ENCODE data around the gene IRF2BP2.

The IRF2BP2 gene

DNA sequence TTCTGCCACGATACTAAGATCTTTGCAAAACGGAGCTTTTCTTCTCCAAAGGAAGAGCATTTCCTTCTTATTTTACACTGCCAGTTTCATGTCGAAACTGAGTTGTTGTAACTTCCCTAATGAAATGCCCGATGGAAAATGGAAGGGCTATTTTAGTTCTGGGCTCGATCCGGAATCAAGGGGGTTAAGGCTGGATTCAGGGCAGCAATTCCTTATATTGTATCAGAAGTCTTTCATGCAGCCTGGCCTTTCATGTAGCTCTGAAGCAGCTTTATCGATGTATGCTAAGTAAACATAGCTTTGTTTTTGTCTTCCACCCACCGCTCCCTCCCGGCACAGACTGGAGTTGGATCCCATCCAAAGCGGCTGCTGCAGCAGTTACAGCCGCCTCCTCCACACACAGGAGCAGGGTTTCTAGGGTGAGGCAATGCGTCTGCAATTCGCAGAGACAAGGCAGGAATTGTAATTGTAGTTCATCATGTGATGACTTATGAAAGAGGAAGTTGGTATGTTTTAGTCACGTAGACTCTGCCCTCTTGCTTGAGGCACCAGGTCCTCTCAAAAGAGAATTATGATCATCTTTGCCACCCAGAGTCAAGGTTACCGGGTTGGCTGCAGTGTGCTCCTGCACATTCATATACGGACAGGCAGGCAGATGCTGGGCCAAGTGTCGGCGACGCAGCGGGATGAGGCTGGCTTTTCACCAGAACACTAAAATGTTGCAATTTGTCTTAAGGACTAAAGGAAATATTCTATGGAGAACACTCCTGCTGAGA is 2.6 kb upstream of the IRF2BP2 start:
- peak; percentile 97 for DNase-seq

DNA sequence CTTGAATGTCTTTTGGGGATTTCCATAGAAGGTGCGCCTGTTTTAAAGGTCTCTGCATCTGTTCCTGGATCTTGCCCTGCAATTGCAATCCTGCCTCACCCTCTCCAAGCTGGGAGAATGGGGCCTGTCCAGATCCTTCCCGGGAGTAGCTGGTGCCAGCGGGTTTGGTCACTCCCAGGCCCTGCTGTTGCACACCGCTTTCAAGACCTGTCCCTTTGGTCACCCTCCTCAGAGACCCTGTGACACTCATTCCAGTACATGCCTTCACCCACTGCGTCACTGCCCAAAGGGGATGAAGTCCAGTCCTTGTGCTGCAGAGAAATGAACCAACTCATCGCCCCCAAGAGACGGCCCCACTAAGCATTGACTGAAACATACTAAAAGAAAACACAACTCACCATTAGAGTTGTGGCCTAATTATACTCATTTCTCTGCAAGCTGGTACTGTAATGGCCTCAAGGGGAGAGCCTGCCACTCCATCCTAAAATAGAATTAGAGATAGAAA is 1.9 kb upstream of the IRF2BP2 start:
- DNase-seq, result no peak

DNA sequence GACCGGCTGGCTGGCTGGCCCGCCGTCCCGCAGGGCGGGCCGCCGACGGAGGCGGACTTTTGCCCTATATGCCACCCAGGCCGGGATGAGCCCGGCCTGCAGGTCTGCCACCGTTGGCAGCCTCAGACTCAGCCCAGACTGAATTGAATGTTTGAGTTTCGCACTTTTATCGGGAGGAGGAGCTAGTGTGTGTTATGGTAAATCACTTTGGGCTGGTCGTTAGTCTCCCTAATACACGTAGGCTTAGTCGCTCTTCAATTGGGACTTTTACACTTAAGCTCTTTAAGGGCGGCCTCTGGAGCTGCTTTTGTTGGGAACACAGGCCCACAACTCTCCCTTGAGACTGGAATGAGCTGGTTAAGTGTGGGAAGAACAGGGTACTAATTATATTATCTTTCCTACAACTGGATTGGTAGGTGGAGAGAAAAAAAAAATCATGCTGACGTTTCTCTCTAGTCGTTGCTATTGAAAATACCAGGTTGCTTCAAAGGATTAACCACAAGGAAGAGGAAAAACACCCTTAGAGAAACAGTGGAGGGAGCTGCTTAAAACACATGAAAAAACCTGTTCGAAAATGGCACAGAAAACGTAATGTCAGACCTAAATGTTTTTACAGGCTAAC is 1.4 kb upstream of the IRF2BP2 start:
- peak; percentile 95 for DNase-seq

DNA sequence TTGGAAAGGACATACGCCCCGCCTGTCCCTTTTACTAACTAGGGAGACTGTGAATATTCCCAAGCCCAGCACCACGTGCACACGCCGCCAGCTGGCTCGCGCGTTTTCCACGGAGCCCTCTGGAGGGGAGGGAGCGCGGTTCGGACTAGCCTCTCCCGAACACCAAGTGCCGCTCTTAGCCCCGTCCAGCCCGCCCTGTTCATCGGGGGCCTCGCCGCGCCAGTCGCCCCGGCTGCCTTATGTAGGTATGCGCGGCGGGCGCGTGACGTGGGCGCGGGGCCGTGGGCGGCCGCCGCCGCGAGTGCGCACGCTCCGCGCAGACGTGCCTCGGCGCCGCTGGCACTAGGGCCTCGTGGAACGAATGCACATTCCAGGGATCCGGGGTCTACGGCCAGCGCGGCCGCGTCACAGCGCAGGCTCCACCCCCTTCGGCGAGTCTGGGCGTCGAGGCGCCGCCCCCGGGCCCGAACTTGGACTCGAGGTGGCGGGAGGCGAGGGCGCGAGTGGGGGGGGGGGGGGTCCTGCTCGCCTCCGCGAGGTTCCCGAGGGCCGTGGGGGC is 767 bp upstream of the IRF2BP2 start:
- peak; percentile 96 for DNase-seq

DNA sequence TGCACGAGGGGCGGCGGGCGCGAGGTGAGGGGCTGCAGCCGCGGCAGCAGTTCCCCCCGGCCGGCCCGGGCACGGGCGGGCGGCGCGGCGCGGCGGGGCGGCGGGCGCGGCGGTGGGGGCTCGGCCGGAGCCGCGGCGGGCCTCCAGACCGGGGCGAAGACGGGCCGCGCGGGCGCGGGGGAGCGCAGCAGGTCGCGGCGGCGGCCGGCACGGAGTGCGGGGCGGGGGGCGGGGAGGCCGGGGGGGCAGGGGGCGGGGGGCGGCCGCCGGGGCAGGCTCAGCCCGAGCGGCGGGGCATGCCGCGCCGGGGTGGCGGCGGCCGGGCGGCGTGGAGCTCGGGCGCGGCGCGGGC is 311 bp downstream of the IRF2BP2 start:
- DNase-seq, result no peak

DNA sequence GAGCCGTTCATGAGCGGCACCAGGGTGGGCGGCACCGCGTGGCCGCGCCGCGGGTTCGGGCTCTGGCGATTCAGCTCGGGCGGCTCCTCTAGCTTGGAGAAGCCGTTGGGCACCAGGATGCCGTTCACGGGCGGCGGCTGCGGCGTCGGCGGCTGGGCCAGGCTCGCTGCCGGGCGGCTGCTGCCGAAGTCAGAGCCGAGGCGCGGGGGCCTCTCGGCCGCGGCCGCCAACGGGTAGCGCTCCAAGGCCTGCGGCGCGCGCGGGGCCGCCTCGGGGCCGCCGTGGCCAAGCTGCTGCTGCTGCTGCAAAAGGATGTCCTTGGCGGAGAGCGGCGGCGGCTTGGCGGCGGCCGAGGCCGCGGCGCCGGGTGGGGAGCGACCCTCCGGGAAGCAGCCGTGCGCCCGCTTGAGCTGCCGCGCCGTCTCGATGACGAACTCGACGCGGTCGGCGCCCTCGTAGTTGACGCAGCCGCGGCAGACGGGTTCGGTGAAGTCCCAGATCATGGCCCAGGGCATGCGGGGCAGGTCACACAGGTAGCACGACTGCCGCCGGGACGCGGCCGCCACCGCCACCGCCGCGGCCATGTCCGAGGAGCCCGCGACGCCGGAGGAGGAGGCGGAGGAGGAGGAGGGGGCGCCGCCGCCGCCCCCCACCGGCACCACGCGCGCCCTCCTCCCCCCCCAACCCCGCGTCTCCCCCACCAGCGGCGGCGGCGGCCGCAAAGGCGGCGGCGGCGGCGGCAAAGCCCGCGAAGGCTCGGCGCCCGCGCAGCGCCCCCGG is 877 bp downstream of the IRF2BP2 start:
- peak; percentile 60 for DNase-seq

DNA sequence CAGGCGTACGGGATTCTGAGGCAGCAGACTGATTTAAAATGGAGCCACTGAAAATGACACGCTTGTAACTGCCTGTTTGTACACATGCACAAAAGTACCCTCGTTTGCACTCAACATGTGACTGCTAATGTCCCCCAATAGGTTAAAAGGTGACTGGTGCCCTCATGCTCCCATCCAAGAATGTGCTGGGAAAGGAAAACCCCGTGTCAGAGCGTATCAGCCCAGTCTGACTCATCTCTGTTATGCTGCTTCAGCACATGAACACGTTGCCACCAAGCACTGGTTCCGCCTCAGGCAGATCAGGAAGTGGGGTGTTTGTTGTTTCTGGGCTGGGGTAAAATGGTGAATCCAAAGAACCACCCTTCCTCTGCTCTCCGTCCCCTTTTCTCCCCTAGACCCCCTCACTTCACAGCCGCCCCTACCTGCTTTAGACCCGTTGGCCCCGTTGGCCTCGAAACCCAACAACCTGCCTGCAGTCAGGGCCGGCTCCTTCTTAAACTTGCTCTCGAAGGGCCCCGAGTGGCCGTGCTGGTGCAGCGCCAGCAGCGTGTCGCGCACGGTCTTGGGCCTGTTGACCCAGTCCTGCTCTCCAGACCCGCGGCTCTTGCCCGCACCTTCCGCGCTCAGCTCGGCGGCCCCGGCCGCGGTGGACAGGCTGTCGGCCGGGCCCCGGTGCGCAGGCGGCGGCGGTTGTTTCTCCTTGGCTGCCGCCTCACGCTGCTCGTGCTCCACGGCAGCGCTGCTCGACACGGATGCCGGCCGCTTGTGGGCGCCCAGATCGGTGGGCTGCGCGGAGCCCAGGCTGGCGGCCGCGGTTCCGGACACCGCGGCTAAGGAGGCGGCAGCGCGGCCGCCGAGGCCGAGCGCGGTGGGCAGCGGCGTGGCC is 1.7 kb downstream of the IRF2BP2 start:
- DNase-seq, result peak; percentile 92

DNA sequence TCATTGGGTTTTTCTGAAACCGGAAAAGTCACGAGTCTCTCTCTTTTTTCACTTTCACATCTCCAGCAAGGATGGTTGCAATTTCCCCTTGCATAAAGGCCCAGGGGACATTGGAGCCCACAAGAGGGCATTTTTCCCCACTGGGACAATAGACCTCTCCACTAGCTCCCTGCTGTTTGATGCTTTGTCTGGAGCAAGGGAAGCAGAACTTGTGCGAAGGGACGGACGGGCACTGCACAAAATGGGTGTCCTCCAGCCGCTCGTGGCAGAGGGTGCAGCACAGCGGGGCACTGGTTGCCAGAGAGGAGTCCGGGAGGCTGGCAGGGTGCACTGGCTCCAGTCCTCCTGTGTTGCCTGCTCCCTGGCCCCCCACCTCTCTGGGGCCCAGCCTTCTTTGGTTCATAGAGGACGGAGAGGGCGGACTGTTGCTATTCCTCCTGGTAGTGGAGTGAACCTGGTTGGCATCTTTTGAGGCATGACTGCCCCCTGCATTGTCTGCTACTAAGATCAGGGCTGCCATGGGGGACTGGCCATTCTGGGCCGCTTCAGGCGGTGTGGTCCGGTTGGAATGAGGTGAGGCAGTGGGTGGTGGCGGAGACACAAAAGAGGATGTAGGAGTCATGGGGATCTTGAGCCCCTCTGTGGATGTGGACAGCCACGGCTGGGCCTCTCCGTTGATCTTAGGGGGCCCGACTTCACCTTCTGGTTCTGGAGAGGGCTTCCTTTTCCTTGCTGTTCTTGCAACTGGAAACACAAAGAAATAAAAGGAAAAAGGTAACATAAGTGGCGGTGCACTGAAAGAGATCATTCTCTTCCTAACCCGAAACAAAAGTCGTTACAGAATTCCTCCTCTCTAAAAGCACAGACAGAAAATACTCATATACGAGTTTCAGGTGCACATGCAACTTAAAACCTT is 2.6 kb downstream of the IRF2BP2 start:
- DNase-seq, result peak; percentile 68

DNA sequence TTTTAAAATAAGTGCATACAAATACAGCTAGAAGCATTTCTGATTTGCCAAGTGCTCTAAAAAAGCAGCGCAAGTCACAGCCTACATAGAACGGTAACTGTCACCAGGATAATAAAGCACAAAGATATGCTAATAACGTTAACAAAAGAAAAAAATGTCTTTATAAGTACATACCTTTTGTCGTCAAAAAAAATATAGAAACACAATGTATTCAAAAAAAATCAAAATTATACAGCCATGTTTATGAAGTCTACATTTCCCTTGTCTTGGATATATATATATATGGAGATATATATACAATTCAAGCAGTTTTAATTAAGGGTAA is 3.2 kb downstream of the IRF2BP2 start:
- no peak for DNase-seq

DNA sequence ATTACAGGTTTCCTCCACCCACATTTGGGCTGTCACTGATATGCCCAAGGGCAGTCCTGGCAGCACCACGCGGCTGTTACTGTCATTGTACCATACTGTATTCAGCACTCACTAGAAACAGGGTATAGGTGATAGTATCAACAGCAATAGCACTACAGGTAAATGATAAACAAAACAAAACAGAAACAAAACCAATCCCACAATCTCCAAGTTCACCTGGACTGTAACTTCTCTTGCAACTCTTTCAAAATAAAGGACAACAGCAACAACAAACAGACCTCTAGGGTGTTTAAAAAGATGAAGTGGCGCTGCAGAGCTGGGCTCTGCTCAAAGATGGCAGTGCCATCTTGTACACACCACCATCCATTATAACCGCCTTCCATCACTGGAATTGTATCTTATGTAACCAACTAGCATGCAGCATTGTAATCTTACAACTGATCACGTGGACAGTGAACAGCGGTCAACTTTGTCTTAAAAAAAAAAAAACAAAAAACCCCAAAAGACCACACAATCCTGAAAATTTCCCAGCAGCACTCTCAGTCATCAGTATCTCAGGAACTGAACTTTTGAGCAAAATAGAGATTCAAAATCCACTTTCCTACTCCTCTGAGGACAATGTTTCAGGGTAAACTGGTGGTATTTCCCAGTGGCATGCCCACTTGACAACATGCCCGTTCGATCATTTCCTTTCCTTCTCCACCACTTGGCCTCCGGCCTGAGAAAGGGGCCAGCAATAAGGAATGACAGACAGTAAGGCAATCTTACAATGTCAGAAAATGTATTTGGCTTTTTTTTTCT is 3.8 kb downstream of the IRF2BP2 start:
- peak; percentile 88 for DNase-seq

DNA sequence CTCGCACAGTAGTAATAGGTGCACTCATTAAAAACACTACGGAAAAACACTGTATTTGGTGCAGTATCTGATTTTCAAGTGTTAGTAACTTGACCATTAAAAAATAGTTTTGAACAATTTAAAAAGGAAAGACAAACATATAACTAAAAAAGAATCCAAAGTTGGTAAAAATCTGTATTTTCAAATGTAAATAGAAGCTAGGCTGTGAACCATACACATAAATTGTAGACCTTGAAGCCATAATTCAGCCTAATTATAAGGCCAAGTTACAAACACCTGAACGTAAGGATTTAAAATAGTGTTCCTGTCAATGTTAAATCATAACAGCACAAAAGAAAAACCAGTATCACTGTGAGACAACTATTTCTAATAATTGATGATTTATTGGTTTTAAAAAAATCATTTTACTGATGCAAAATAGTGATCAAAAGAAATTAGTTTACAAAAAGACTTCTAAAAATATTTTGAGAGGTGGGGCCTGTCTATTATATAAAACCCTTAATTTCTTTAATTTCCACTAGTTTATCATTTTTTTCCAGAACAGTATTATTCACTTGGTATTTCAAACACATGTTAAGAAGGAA is 4.5 kb downstream of the IRF2BP2 start:
- no peak for DNase-seq

DNA sequence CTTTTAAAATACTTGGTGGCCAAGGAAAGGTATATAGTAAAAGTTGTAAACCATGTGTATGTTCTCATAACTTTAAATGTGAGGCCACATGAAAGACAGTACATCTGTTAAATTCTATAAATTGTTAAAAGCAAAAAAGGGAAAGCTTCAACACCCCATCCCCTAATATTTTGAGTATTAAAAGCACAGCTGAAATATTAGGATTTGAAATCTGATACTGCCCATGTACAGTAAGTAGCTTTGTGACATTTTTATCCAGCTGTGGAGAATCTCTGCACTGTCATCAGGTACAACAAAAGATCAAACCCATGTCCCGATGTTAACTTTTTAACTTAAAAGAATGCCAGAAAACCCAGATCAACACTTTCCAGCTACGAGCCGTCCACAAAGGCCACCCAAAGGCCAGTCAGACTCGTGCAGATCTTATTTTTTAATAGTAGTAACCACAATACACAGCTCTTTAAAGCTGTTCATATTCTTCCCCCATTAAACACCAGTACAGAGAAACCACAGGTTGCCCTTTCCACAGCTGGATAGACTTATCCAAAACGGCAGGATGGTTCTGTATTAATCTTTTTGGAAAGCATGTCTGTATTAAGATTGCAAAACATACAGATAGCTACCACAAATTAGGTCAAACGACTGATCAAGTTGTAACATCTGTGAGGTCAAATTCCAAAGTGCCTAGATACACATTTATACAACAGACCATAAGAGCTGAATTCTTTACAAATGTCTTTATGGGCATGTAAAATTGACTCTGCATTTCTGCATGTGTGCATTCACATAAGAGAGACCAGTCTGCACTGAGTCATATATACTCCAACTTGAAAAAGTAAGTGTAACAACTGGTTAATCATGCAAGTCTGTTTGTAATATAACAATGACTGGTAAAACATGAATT is 5.2 kb downstream of the IRF2BP2 start:
- peak; percentile 94 for DNase-seq

DNA sequence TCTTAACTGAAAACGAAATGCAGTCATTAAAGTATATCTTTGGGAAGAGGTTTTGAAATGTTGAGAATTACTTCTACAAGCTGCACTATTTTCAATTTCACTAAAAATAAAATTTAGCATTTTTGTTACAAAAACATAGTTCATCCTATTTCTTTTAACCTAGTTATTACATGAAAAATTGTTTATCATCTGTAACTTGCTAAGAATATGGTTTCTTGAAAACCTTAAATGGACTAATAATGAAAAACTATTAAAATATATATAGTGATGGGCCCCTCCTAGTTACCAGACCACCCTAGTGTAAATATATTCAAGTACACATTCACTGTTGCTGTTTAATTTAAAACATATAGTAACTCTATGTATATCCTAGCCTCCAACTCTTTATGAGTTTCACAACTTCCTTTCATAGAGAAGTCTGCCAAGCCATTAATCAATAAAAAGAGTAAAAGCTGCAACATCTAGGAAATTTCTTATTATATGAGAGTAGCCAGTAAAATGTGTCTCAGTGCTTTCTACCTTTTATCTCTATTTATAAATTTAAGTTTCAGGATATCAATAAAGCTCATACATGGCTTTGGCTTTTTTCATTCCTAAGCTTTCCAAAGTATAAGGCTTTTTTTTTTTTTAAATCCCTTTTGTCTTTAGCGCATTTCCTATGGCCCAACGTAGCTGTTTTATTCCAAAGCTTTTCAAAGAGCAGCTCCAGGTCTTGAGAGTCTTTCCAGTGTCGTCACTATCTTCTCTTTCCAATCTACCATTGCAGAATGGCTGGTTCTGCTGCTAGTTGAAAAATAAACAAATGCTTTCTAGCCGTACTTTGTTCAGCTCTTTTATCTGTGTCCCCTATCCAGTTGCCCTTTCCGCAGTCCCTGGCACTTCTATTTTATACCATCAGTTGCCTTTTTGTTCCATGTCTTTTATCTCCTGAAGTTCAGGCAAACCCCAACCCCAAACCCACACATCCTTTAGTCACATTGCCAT is 6.5 kb downstream of the IRF2BP2 start:
- peak; percentile 92 for DNase-seq

DNA sequence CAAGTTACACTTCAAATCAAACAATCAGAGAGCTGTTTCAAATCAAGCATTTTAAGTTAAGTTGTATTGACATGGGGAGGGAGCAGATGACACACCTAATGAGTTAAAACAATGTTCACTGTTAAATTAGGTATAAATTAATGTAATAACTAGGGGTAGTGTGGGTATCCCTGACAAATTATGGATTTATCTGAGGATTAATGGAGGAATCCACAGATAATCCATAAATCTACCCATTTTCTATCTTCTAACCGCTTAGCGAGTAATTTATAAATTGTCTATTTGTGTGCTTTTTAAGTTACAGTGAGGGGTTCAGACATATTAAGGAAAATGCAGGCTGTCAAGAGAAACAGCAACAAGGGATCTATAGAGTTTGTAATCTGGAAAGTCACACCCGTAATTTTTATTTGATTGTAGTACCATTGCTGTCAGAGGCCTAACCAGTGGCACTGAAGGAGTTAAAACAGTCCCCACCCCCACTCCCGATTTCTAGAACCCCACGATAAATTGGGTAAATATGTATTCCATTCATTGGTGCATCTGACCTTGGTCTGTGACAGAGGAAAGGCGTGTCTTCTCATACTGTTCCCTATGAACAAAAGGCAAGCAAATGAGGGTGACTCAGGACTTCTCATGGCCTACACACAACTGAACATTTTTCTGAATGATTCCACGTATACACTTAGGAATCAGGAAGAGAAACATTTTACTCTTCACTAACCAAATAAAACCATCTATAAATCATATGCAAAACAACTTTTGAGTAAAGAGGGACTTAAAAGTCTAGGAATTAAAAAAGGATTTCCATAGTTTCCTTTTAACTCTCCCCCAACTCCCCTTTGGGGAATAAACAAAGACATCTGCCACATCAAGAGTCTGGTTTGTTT is 7.4 kb downstream of the IRF2BP2 start:
- DNase-seq, result peak; percentile 91

DNA sequence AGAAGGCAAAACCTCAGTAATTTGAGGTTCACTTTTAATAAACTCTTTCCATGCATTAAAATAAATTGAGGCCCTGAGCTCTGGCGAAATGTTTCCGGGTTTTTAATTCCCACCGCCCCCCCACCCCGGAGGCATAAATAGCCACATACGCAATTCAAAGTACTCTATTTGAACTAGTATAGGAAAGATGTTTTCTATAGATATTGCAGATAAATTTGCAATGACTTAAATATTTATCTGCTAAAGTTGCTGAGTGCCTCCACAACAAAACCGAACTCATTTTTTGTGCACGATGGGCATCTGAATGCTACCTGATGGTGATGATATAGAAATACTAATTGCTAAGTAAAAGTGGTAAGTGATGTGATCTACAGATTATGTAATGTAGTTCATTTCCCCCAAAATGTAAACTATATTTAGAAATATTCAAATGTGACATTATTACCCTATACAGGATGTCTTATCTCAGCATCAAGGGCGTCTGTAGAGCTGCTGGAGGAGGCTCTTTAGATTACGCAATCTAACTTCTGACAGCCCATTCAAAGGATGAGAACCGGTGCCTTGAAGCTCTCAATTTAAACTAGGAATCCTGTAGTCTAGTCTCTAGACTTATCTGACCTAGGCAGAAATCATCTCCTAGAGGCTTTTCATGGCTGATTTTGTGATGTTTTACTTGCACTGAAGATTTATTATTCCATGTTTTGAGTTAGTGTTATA is 8.5 kb downstream of the IRF2BP2 start:
- peak; percentile 90 for DNase-seq

Measured in hematopoietic multipotent progenitor cell treated with erythropoietin and hydrocortisone succinate and interleukin-3 and kit ligand, for 6 days (in vitro differentiated cells).